ENCODE measurements around the gene ZBTB20.

The ZBTB20 gene

GRCh38 chr3:114445233-114445632 lies 701.9 kb downstream of the ZBTB20 start:
- DNase-seq (ENCODE audit: low read depth): no peak
- no peak overlapping the region for H3K4me3 ChIP-seq (ENCODE audit: control insufficient read depth, low read depth, low read length)
- TF ChIP-seq, protein P1, sequence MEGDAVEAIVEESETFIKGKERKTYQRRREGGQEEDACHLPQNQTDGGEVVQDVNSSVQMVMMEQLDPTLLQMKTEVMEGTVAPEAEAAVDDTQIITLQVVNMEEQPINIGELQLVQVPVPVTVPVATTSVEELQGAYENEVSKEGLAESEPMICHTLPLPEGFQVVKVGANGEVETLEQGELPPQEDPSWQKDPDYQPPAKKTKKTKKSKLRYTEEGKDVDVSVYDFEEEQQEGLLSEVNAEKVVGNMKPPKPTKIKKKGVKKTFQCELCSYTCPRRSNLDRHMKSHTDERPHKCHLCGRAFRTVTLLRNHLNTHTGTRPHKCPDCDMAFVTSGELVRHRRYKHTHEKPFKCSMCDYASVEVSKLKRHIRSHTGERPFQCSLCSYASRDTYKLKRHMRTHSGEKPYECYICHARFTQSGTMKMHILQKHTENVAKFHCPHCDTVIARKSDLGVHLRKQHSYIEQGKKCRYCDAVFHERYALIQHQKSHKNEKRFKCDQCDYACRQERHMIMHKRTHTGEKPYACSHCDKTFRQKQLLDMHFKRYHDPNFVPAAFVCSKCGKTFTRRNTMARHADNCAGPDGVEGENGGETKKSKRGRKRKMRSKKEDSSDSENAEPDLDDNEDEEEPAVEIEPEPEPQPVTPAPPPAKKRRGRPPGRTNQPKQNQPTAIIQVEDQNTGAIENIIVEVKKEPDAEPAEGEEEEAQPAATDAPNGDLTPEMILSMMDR (IDR thresholded peaks at IDR 0.05; ENCODE audit: control insufficient read depth, insufficient read depth, low read depth, low read length, missing control alignments): no peak

- TF ChIP-seq, protein P1 (IDR thresholded peaks at IDR 0.05; ENCODE audit: control insufficient read depth, insufficient read depth, low read depth, low read length, missing control alignments): no peak
- no peak for DNase-seq (ENCODE audit: low read depth)
- H3K4me3 ChIP-seq (ENCODE audit: control insufficient read depth, low read depth, low read length): no peak overlapping the region
Measured at GRCh38 chr3:114444216-114444615, 702.9 kb downstream of the ZBTB20 start.

DNA sequence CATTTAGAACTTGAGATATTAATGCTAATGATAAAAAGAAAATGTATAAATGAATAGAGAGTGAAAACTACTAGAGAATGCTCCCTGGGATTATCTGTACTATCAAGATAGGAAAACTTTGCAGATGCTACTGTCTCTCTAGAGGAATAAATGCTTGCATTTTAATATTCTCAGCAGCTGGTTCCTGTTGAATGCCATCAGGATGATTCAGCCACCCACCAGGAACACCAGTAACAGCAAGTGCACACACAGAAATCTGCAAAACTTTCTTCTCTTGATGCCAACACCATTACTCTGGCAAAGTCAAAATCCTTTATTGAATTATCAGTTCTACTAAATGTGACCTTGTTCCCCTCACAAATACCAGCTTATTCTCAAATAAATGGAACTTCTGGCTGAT lies 704.8 kb downstream of the ZBTB20 start:
- no peak for DNase-seq (ENCODE audit: low read depth)
- TF ChIP-seq, protein P1 (IDR thresholded peaks at IDR 0.05; ENCODE audit: control insufficient read depth, insufficient read depth, low read depth, low read length, missing control alignments): no peak
- no peak overlapping the region for H3K4me3 ChIP-seq (ENCODE audit: control insufficient read depth, low read depth, low read length)

DNA sequence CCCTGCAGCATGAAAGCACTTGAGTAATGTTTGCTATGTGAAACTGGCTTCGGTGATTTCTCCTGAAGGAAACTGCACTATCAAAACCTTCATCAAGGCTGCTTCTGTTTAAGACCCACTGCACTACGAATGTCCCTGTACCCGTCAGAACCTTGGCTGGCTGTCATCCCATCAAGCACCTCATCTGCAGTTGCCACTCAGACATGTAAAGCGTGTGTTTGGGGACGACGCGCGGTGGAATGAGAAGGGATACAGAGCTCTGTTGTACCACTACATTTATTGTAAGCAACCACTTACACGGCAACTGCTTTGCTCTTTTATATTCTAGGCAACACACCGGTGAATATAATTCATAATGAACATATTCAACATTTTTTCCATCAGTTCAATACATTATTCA lies 705.7 kb downstream of the ZBTB20 start:
- DNase-seq (ENCODE audit: low read depth): no peak
- no peak overlapping the region for H3K4me3 ChIP-seq (ENCODE audit: control insufficient read depth, low read depth, low read length)
- TF ChIP-seq, protein P1 (IDR thresholded peaks at IDR 0.05; ENCODE audit: control insufficient read depth, insufficient read depth, low read depth, low read length, missing control alignments): no peak

DNA sequence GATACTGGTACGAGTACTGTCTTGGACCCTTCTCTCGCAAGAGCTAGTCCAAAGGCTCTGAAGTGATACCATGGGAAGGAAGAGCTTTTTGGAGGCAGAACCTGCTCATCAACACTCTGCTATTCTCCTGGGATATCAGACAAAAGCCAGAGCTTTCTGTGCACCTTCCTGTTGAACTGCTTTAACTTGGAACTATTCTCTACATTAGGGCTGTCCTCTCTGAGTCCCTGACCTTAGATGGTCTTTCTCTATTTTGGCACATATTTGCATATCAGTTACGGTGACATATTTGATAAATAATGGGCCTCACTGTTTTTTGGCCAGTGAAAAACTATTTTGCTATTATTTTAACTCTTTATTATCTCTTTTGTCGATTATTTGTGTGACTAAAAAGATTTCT lies 706.4 kb downstream of the ZBTB20 start:
- TF ChIP-seq, protein P1 (IDR thresholded peaks at IDR 0.05; ENCODE audit: control insufficient read depth, insufficient read depth, low read depth, low read length, missing control alignments): no peak
- DNase-seq (ENCODE audit: low read depth): no peak
- H3K4me3 ChIP-seq (ENCODE audit: control insufficient read depth, low read depth, low read length): no peak overlapping the region

GRCh38 chr3:114439284-114439683 lies 707.8 kb downstream of the ZBTB20 start:
- TF ChIP-seq, protein P1 (IDR thresholded peaks at IDR 0.05; ENCODE audit: control insufficient read depth, insufficient read depth, low read depth, low read length, missing control alignments): no peak
- no peak overlapping the region for H3K4me3 ChIP-seq (ENCODE audit: control insufficient read depth, low read depth, low read length)
- no peak for DNase-seq (ENCODE audit: low read depth)

DNA sequence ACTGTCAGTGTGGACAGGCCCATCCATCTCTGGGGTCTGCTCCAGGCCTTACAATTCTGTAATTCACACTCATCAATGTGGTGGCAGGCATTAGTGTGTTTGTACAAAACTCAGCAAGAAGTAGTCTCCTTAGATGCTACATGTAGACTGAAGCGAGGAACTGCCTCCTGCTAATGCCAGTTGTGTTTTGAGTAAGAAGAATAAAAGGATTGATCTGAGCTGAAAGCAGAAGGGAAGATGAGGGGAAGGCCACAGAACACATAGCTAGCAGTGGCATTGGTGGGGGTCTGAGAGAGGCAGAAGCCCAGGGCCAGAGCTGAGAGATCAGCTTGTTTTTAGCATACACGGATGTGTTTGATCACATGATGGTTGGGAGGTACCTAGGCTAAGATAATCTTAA lies 709.2 kb downstream of the ZBTB20 start:
- no peak overlapping the region for H3K4me3 ChIP-seq (ENCODE audit: control insufficient read depth, low read depth, low read length)
- no peak for DNase-seq (ENCODE audit: low read depth)
- TF ChIP-seq, protein P1 (IDR thresholded peaks at IDR 0.05; ENCODE audit: control insufficient read depth, insufficient read depth, low read depth, low read length, missing control alignments): no peak
